HepG2 (cell line): ENCODE measurements around the gene MYO10. TPM values are rescaled to one million over a fixed set of nuclear protein-coding genes. Genes with fewer than 3 reads are reported as not detected.

Experiments
- ATAC-seq: fragments of 200-7000 bp; cut with Tn5 transposase; 3 replicates; pipeline ENCODE4 v1.9.1; 2020; ENCODE audit warnings: mild to moderate bottlenecking, moderate library complexity
- BruUV-seq: library from RNA; stranded (reverse); fragments of 400-500 nt; replicated peaks from 2 replicates; lab custom pipeline; 2021; lab: Mats Ljungman, UMichigan
- CTCF ChIA-PET: fragments of 300-600 bp; formaldehyde crosslinking; extraction: SDS; loops from one replicate; lab custom pipeline; 2021; ENCODE audit warnings: low total read pairs, inconsistent platforms, low intra/inter-chr PET ratio; lab: Yijun Ruan, JAX
- POLR2A ChIA-PET: fragments of 350-600 bp; sonication (Branson Sonifier 250); formaldehyde crosslinking; loops from one replicate; lab custom pipeline; 2020; ENCODE audit warnings: antibody characterized with exemption, inconsistent platforms; lab: Yijun Ruan, JAX
- DNase-seq: peaks from one replicate; pipeline ENCODE4 v3.0.0-alpha.2; 2015; ENCODE audit warnings: low spot score
- FAIRE-seq: peaks from 3 replicates; lab custom pipeline; 2011; peaks lifted over from hg19 to GRCh38; lab: Jason Lieb, UNC
- H2AFZ ChIP-seq: one replicate; pipeline ENCODE4 v1.6.1; 2011; ENCODE audit warnings: low read length, inconsistent platforms
- H3K27ac ChIP-seq: fragments of 300-600 bp; 3 replicates; pipeline ENCODE4 v1.8.0; 2011; ENCODE audit warnings: mixed run types, mild to moderate bottlenecking, mixed read lengths, low read length, inconsistent platforms; ENCODE audit not compliant: insufficient read depth; ENCODE audit errors: extremely low read length
- H3K27me3 ChIP-seq, 2 experiments: fragments of 200-600 bp in 1 of 2; 2 replicates in 1 of 2; 3 replicates in 1 of 2; pipeline versions ENCODE4 v1.6.0 to v1.8.0; 2011; ENCODE audit warnings: low read length in 2 of 2, mild to moderate bottlenecking in 2 of 2, moderate library complexity in 2 of 2, inconsistent platforms in 1 of 2; ENCODE audit not compliant: insufficient read depth in 2 of 2, control insufficient read depth in 1 of 2
- H3K36me3 ChIP-seq, 2 experiments: fragments of 200-600 bp in 1 of 2; replicated peaks in 1 of 2; 2 replicates in 1 of 2; 3 replicates in 1 of 2; pipeline versions ENCODE4 v1.5.1 to v1.8.0; 2011; ENCODE audit warnings: low read length in 2 of 2, inconsistent platforms in 1 of 2; ENCODE audit not compliant: insufficient read depth in 2 of 2, control insufficient read depth in 1 of 2
- H3K4me1 ChIP-seq: 2 replicates; pipeline ENCODE4 v1.5.1; 2012; ENCODE audit warnings: low read length, inconsistent platforms; ENCODE audit not compliant: insufficient read depth
- H3K4me2 ChIP-seq: 2 replicates; pipeline ENCODE4 v1.6.0; 2011; ENCODE audit warnings: low read depth, low read length, inconsistent platforms
- H3K4me3 ChIP-seq, 3 experiments: fragments of 200-600 bp in 1 of 3; sonication (generic), shearing (Covaris generic) in 1 of 3; replicated peaks in 1 of 3; 2 replicates each; pipeline ENCODE4 v1.5.1; 2011 to 2016; ENCODE audit warnings: low read length in 3 of 3, inconsistent platforms in 2 of 3, low read depth in 2 of 3, mild to moderate bottlenecking in 2 of 3, control low read depth in 1 of 3, mixed read lengths in 1 of 3; ENCODE audit not compliant: insufficient read depth in 1 of 3
- H3K79me2 ChIP-seq: one replicate; pipeline ENCODE4 v1.6.1; 2011; ENCODE audit warnings: low read length, inconsistent platforms; ENCODE audit not compliant: insufficient read depth
- H3K9ac ChIP-seq: 2 replicates; pipeline ENCODE4 v1.6.0; 2011; ENCODE audit warnings: mild to moderate bottlenecking, low read depth, low read length, inconsistent platforms; ENCODE audit not compliant: insufficient read depth
- H3K9me3 ChIP-seq: 2 replicates; pipeline ENCODE4 v1.5.1; 2012; ENCODE audit warnings: mild to moderate bottlenecking, low read length
- H4K20me1 ChIP-seq: 2 replicates; pipeline ENCODE4 v1.6.0; 2011; ENCODE audit warnings: inconsistent platforms, mild to moderate bottlenecking, low read length, moderate library complexity; ENCODE audit not compliant: insufficient read depth
- GLI4 ChIP-seq: sonication (generic); formaldehyde crosslinking; IDR thresholded peaks from 2 replicates; pipeline ENCODE4 v1.5.1; 2020; ENCODE audit warnings: missing genetic modification reagents, mild to moderate bottlenecking, moderate library complexity, borderline replicate concordance
- KAT8 ChIP-seq: IDR thresholded peaks from 2 replicates; pipeline ENCODE4 v1.6.1; 2016; ENCODE audit warnings: missing genetic modification reagents, missing compliant biosample characterization
- NFKB2 ChIP-seq: sonication (generic); formaldehyde crosslinking; IDR thresholded peaks from 2 replicates; pipeline ENCODE4 v1.4.0; 2020; ENCODE audit warnings: missing genetic modification reagents, borderline replicate concordance
- NR3C1 ChIP-seq: sonication (generic); formaldehyde crosslinking; IDR thresholded peaks from 2 replicates; pipeline ENCODE4 v1.4.0; 2020; ENCODE audit warnings: missing genetic modification reagents
- POLR2AphosphoS2 ChIP-seq: IDR thresholded peaks from 2 replicates; pipeline ENCODE4 v1.6.1; 2011; ENCODE audit warnings: low read depth, low read length, improper control_type of control experiment
- SNAPC2 ChIP-seq: sonication (generic); formaldehyde crosslinking; IDR thresholded peaks from 2 replicates; pipeline ENCODE4 v1.8.1; 2022; ENCODE audit warnings: mild to moderate bottlenecking, missing genetic modification reagents
- ZEB1 ChIP-seq: IDR thresholded peaks from 2 replicates; pipeline ENCODE4 v1.6.1; 2012; ENCODE audit warnings: mild to moderate bottlenecking, low read depth, inconsistent platforms; ENCODE audit not compliant: insufficient replicate concordance
- ZNF33B ChIP-seq: sonication (generic); formaldehyde crosslinking; IDR thresholded peaks from 2 replicates; pipeline ENCODE4 v1.5.1; 2020; ENCODE audit warnings: mild to moderate bottlenecking, missing genetic modification reagents
- ZNF367 ChIP-seq: sonication (generic); formaldehyde crosslinking; IDR thresholded peaks from 2 replicates; pipeline ENCODE4 v1.4.0; 2020; ENCODE audit warnings: missing genetic modification reagents, borderline replicate concordance
- ZNF558 ChIP-seq: sonication (generic); formaldehyde crosslinking; IDR thresholded peaks from 2 replicates; pipeline ENCODE4 v1.9.0; 2022; ENCODE audit warnings: mild to moderate bottlenecking, missing genetic modification reagents, borderline replicate concordance
- ZSCAN9 ChIP-seq: IDR thresholded peaks from 2 replicates; pipeline ENCODE4 v1.6.1; 2016; ENCODE audit warnings: borderline replicate concordance
- WGBS: methylation state at CpG from one replicate; pipeline ENCODE4 v1.1.6; 2017; ENCODE audit warnings: low lambda C conversion rate; 5-methylcytosine and 5-hydroxymethylcytosine counted together
- in situ Hi-C: cut with HindIII; loops from 2 replicates; pipeline ENCODE4 v1.10.0; 2017; ENCODE audit warnings: low pct_unique_long_range_greater_than_20kb; ENCODE audit not compliant: extremely low pct_ligation_motif_present
- intact Hi-C: fragments of 100-400 bp; cut with micrococcal nuclease; formaldehyde crosslinking; loops from one replicate; pipeline ENCODE4 v1.10.0; 2022; ENCODE audit not compliant: unreplicated experiment
- polyA plus RNA-seq, 8 experiments: library from polyadenylated mRNA; depleted of rRNA in 3 of 8; stranded (reverse) in 7 of 8; unstranded in 1 of 8; fragments of >200 nt; fragmentation: Illumina TruSeq in 4 of 8; extraction: Trizol in 4 of 8; gene quantifications; 2 replicates each; pipeline versions ENCODE4 v1.2.1 to v1.2.3, GENCODE V29; 2011 to 2016; ENCODE audit warnings: low read depth in 4 of 8, missing spikeins in 1 of 8, mixed read lengths in 1 of 8; ENCODE audit not compliant: insufficient read depth in 1 of 8
- total RNA-seq, 5 experiments: library from RNA; depleted of rRNA; stranded (reverse); fragments of >200 nt; fragmentation: Illumina TruSeq; extraction: Trizol; gene quantifications; 2 replicates each; pipeline ENCODE4 v1.2.3, GENCODE V29; 2016; ENCODE audit warnings: low read depth in 1 of 5
- TF ChIP-seq, protein P1 (sequence below): sonication (generic); formaldehyde crosslinking; IDR thresholded peaks from 2 replicates; pipeline ENCODE4 v1.8.1; 2023; ENCODE audit warnings: mild to moderate bottlenecking, inconsistent platforms, moderate library complexity, missing genetic modification reagents, borderline replicate concordance
- TF ChIP-seq, protein P2 (sequence below): IDR thresholded peaks from 2 replicates; pipeline ENCODE4 v1.6.1; 2016; ENCODE audit warnings: missing compliant biosample characterization, missing genetic modification reagents, borderline replicate concordance
- TF ChIP-seq, protein P3 (sequence below): sonication (generic); formaldehyde crosslinking; conservative IDR thresholded peaks from 2 replicates; pipeline ENCODE4 v1.8.0; 2022; ENCODE audit warnings: mild to moderate bottlenecking, moderate library complexity, missing genetic modification reagents
- TF ChIP-seq, protein P4 (sequence below): sonication (generic); formaldehyde crosslinking; IDR thresholded peaks from 2 replicates; pipeline ENCODE4 v1.4.0; 2020; ENCODE audit warnings: missing genetic modification reagents, borderline replicate concordance

Gene MYO10
- total and polyA plus RNA-seq, 2 of the 13 experiments (the other 11 are each of a cell fraction or from before 2014, with no cell fraction given): 4.5 to 14.0 TPM

DNA sequence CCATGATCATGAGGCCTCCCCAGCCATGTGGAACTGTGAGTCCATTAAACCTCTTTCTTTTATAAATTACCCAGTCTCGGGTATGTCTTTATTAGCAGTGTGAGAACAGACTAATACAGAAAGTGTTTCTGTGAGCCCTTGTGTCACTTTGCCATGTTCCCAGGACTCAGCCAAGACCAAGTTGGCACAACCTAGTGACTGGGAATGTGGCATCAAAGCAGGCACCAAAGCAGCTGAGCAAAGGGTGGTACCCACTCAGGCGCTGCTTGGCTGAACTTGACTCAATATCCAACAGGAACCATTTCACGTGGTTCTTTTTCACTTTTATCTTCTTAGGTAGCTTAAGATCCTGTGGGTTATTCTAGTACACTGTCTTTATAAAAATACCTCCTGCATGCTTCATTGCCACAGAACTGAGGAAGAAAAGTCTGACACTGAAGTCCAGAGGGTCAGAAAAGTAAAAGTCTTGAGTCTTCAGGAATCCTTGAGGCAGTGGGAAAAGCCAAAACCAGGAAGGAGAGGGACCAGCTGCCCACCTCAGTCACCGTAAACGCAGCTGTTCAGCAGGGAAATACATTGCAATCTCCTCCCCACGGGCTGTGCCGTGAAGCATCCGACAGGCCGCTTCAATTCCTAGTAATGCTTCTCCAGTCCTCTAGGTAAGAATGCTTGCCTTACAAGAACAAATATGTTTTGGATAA lies 228.8 kb downstream of the MYO10 start:
- in situ Hi-C loops: no loop called here
- TF ChIP-seq ZNF558 (CRISPR knock-in tag): no peak
- no peak for TF ChIP-seq NFKB2 (CRISPR knock-in tag)
- TF ChIP-seq POLR2AphosphoS2: no peak
- TF ChIP-seq ZEB1: no peak
- TF ChIP-seq, protein P1, sequence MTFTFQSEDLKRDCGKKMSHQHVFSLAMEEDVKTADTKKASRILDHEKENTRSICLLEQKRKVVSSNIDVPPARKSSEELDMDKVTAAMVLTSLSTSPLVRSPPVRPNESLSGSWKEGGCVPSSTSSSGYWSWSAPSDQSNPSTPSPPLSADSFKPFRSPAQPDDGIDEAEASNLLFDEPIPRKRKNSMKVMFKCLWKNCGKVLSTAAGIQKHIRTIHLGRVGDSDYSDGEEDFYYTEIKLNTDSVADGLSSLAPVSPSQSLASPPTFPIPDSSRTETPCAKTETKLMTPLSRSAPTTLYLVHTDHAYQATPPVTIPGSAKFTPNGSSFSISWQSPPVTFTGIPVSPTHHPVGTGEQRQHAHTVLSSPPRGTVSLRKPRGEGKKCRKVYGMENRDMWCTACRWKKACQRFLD (CRISPR knock-in tag): no peak
- TF ChIP-seq, protein P2, sequence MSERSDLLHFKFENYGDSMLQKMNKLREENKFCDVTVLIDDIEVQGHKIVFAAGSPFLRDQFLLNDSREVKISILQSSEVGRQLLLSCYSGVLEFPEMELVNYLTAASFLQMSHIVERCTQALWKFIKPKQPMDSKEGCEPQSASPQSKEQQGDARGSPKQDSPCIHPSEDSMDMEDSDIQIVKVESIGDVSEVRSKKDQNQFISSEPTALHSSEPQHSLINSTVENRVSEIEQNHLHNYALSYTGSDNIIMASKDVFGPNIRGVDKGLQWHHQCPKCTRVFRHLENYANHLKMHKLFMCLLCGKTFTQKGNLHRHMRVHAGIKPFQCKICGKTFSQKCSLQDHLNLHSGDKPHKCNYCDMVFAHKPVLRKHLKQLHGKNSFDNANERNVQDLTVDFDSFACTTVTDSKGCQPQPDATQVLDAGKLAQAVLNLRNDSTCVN (CRISPR knock-in tag): no peak
- TF ChIP-seq, protein P3, sequence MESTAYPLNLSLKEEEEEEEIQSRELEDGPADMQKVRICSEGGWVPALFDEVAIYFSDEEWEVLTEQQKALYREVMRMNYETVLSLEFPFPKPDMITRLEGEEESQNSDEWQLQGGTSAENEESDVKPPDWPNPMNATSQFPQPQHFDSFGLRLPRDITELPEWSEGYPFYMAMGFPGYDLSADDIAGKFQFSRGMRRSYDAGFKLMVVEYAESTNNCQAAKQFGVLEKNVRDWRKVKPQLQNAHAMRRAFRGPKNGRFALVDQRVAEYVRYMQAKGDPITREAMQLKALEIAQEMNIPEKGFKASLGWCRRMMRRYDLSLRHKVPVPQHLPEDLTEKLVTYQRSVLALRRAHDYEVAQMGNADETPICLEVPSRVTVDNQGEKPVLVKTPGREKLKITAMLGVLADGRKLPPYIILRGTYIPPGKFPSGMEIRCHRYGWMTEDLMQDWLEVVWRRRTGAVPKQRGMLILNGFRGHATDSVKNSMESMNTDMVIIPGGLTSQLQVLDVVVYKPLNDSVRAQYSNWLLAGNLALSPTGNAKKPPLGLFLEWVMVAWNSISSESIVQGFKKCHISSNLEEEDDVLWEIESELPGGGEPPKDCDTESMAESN (CRISPR knock-in tag): no peak
- TF ChIP-seq ZNF367: no peak
- no peak for TF ChIP-seq ZSCAN9 (CRISPR knock-in tag)
- no peak for TF ChIP-seq SNAPC2 (CRISPR knock-in tag)
- no peak for TF ChIP-seq KAT8 (CRISPR knock-in tag)
- no peak for TF ChIP-seq GLI4 (CRISPR knock-in tag)
- TF ChIP-seq ZNF33B: no peak
- TF ChIP-seq, protein P4, sequence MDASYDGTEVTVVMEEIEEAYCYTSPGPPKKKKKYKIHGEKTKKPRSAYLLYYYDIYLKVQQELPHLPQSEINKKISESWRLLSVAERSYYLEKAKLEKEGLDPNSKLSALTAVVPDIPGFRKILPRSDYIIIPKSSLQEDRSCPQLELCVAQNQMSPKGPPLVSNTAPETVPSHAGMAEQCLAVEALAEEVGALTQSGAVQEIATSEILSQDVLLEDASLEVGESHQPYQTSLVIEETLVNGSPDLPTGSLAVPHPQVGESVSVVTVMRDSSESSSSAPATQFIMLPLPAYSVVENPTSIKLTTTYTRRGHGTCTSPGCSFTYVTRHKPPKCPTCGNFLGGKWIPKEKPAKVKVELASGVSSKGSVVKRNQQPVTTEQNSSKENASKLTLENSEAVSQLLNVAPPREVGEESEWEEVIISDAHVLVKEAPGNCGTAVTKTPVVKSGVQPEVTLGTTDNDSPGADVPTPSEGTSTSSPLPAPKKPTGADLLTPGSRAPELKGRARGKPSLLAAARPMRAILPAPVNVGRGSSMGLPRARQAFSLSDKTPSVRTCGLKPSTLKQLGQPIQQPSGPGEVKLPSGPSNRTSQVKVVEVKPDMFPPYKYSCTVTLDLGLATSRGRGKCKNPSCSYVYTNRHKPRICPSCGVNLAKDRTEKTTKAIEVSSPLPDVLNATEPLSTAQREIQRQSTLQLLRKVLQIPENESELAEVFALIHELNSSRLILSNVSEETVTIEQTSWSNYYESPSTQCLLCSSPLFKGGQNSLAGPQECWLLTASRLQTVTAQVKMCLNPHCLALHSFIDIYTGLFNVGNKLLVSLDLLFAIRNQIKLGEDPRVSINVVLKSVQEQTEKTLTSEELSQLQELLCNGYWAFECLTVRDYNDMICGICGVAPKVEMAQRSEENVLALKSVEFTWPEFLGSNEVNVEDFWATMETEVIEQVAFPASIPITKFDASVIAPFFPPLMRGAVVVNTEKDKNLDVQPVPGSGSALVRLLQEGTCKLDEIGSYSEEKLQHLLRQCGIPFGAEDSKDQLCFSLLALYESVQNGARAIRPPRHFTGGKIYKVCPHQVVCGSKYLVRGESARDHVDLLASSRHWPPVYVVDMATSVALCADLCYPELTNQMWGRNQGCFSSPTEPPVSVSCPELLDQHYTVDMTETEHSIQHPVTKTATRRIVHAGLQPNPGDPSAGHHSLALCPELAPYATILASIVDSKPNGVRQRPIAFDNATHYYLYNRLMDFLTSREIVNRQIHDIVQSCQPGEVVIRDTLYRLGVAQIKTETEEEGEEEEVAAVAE (CRISPR knock-in tag): no peak
- TF ChIP-seq NR3C1 (CRISPR knock-in tag): no peak
- no peak overlapping the region for H3K9ac ChIP-seq

More for the DNA sequence above, 228.8 kb downstream of the MYO10 start:
- Histone ChIP-seq H3K27ac (no peak overlapping the region), H3K4me2 (no peak overlapping the region), H3K79me2 (peaks cover 2% of the 10 kb centered on the region), H3K27me3 (no peaks in the 10 kb centered on the region), H3K4me1 (peaks cover 2% of the 10 kb centered on the region; the same call in 1 of the 2 replicates), H2AFZ (no peak overlapping the region), H3K9me3 (no peaks in the 10 kb centered on the region), H4K20me1 (no peaks in the 10 kb centered on the region), H3K4me3 (no peak overlapping the region), H3K36me3 (peaks cover 21 to 68% of the 10 kb centered on the region in 2 experiments; a peak in 4 of 5 replicates)
- intact Hi-C loops: no loop called here
- BruUV-seq: no TSS peak
- ChIA-PET POLR2A (no interaction called here), CTCF (no interaction called here)
- WGBS: 94% methylated on average over 8 of the region's 9 CpGs
- FAIRE-seq (no peak), DNase-seq (no peak), ATAC-seq (no peak)
